Measurements from ENCODE around the gene FAM186B. TPM values are rescaled to one million over a fixed set of nuclear protein-coding genes. Genes with fewer than 3 reads are reported as not detected.

FAM186B gene
- total RNA-seq, 1 experiment from 2014 or later: 0.39 TPM

GRCh38 chr12:49566361-49566760, 39.1 kb downstream of the FAM186B start (continued):
- no peak for TF ChIP-seq ATF6 (CRISPR knock-in tag; IDR thresholded peaks at IDR 0.05)

GRCh38 chr12:49565406-49566265, 39.8 kb downstream of the FAM186B start:
- DNase-seq (ENCODE audit: low spot score): no peak

GRCh38 chr12:49564686-49565405, 40.6 kb downstream of the FAM186B start:
- Mint-ChIP-seq H3K9me3 (no peaks in the 10 kb centered on the region), H3K27ac (no peak overlapping the region), H3K4me3 (no peak overlapping the region), H3K4me1 (peaks cover 12% of the 10 kb centered on the region), H3K36me3 (peaks cover 34% of the 10 kb centered on the region), H3K27me3 (ENCODE audit: low read depth) (no peaks in the 10 kb centered on the region)
- POLR2A ChIA-PET: no interaction called here
- ATAC-seq: no peak
- TF ChIP-seq JAZF1 (CRISPR knock-in tag; IDR thresholded peaks at IDR 0.05) (no peak), MXD4 (CRISPR knock-in tag; IDR thresholded peaks at IDR 0.05; ENCODE audit: borderline replicate concordance) (no peak), HMGXB4 (CRISPR knock-in tag; IDR thresholded peaks at IDR 0.05) (no peak), TCF7 (CRISPR knock-in tag; IDR thresholded peaks at IDR 0.05; ENCODE audit: low read depth) (no peak), ZNF396 (CRISPR knock-in tag; IDR thresholded peaks at IDR 0.05; ENCODE audit: borderline replicate concordance) (no peak), FOXP1 (CRISPR knock-in tag; IDR thresholded peaks at IDR 0.05; ENCODE audit: borderline replicate concordance) (no peak), USF2 (CRISPR knock-in tag; IDR thresholded peaks at IDR 0.05) (no peak), SMAD4 (CRISPR knock-in tag; IDR thresholded peaks at IDR 0.05) (no peak), CREM (CRISPR knock-in tag; IDR thresholded peaks at IDR 0.05) (no peak)
- CTCF ChIA-PET: interaction anchor here (2.3 kb wide), 1 partner anchor 16 kb away, joined by 6 read pairs; no protein-coding TSS in a partner anchor
- no peak for DNase-seq (ENCODE audit: low spot score)

More at GRCh38 chr12:49565406-49566265, 39.8 kb downstream of the FAM186B start:
- ATAC-seq: no peak
- TF ChIP-seq IRF1 (CRISPR knock-in tag; IDR thresholded peaks at IDR 0.05) (no peak), CREB1 (CRISPR knock-in tag; IDR thresholded peaks at IDR 0.05) (no peak), ATF3 (CRISPR knock-in tag; conservative IDR thresholded peaks at IDR 0.05) (no peak), FOXK1 (CRISPR knock-in tag; IDR thresholded peaks at IDR 0.05) (no peak), NFE2L1 (CRISPR knock-in tag; IDR thresholded peaks at IDR 0.05) (no peak), NFYB (CRISPR knock-in tag; conservative IDR thresholded peaks at IDR 0.05; ENCODE audit: low read depth) (no peak), ZNF138 (CRISPR knock-in tag; conservative IDR thresholded peaks at IDR 0.05) (no peak)
- Mint-ChIP-seq H3K4me1 (peaks cover 12% of the 10 kb centered on the region), H3K27me3 (ENCODE audit: low read depth) (no peaks in the 10 kb centered on the region), H3K27ac (no peak overlapping the region), H3K4me3 (no peak overlapping the region; the same call in 1 of the 2 replicates), H3K36me3 (peaks cover 28% of the 10 kb centered on the region), H3K9me3 (no peaks in the 10 kb centered on the region)
- CTCF ChIA-PET: interaction anchor here (1.2 to 2.3 kb wide), 2 partner anchors 15 to 58 kb away, joined by 4 to 6 read pairs; partner anchors contain the start of gene PRPF40B
- POLR2A ChIA-PET: no interaction called here

Data from WTC11 (cell line).